HFFc6 (cell line): ENCODE measurements around the gene STIL. TPM values are rescaled to one million over a fixed set of nuclear protein-coding genes. Genes with fewer than 3 reads are reported as not detected.

ENCODE experiments used
- DNase-seq: peaks from one replicate; pipeline ENCODE4 v3.0.0-alpha.2; 2018
- H3K27ac Mint-ChIP-seq: 2 replicates; pipeline ENCODE4 v1.8.0; 2020; ENCODE audit warnings: mild to moderate bottlenecking, mixed read lengths
- H3K27me3 Mint-ChIP-seq: 2 replicates; pipeline ENCODE4 v1.8.0; 2021; ENCODE audit warnings: mild to moderate bottlenecking, moderate library complexity, mixed read lengths; ENCODE audit not compliant: insufficient read depth
- H3K36me3 Mint-ChIP-seq: 2 replicates; pipeline ENCODE4 v1.8.0; 2021; ENCODE audit warnings: low read depth, mixed read lengths
- H3K4me1 Mint-ChIP-seq: 2 replicates; pipeline ENCODE4 v1.8.0; 2020; ENCODE audit warnings: low read depth, mixed read lengths
- H3K4me3 Mint-ChIP-seq: 2 replicates; pipeline ENCODE4 v1.8.0; 2020; ENCODE audit warnings: mild to moderate bottlenecking, moderate library complexity, mixed read lengths
- H3K9me3 Mint-ChIP-seq: 2 replicates; pipeline ENCODE4 v1.8.0; 2020; ENCODE audit warnings: mild to moderate bottlenecking, mixed read lengths
- total RNA-seq, 6 experiments: library from RNA; stranded (reverse); fragmentation: NEBNext Ultra II Directional; extraction: Animal tissue kit (Norgen Biotek cat#: 25700); gene quantifications; 2 replicates in 1 of 6; 3 replicates in 5 of 6; pipeline ENCODE4 v1.2.3, GENCODE V29; 2021
- TF ChIP-seq, protein P1 (sequence below): fragments of 200-600 bp; sonication (generic); IDR thresholded peaks from 2 replicates; pipeline ENCODE4 v1.5.0; 2021; ENCODE audit warnings: antibody characterized with exemption, mild to moderate bottlenecking

Gene STIL
- total RNA-seq, 6 experiments from 2014 or later, result 7.9 to 16.0 (median 13.6) TPM

DNA sequence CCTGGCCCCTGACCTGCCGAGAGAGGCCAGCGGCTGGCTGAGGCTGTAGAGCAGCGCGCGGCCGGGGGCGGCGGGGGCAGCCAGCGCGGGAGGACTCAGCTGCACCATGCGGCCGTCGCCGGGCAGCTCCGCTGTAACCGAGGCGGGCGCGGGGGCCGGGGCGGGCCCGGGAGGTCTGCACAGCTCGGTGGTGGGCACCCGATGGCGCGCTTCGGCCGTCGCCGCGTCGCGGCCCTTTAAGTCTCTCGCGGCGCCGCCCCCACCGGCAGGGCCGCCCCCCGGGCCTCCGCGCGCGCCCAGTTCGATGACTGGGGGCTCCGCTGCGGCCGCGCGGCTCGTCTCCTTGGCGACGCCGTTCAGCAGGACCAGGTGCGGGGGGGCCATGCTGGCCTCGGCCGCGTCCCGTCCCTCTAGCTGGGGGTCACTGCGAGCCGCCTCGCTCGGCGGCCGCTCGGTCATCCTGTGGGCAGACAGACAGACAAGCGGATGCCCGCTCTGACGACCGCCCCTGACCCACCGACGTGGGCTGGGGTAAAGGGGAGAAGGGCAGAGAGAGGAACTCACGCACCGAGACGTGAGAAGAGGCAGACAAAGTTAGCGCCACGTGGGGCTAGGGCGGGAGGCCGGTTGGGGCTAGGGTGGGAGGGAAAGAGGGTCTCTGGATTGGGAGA lies 88.4 kb downstream of the STIL start:
- H3K9me3 Mint-ChIP-seq, result no peaks in the 10 kb centered on the region
- H3K27me3 Mint-ChIP-seq, result peaks cover 45% of the 10 kb centered on the region
- no peak overlapping the region for H3K4me3 Mint-ChIP-seq
- no peaks in the 10 kb centered on the region for H3K36me3 Mint-ChIP-seq
- H3K4me1 Mint-ChIP-seq, result no peaks in the 10 kb centered on the region
- DNase-seq, result no peak
- TF ChIP-seq, protein P1, sequence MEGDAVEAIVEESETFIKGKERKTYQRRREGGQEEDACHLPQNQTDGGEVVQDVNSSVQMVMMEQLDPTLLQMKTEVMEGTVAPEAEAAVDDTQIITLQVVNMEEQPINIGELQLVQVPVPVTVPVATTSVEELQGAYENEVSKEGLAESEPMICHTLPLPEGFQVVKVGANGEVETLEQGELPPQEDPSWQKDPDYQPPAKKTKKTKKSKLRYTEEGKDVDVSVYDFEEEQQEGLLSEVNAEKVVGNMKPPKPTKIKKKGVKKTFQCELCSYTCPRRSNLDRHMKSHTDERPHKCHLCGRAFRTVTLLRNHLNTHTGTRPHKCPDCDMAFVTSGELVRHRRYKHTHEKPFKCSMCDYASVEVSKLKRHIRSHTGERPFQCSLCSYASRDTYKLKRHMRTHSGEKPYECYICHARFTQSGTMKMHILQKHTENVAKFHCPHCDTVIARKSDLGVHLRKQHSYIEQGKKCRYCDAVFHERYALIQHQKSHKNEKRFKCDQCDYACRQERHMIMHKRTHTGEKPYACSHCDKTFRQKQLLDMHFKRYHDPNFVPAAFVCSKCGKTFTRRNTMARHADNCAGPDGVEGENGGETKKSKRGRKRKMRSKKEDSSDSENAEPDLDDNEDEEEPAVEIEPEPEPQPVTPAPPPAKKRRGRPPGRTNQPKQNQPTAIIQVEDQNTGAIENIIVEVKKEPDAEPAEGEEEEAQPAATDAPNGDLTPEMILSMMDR, result no peak
- no peak overlapping the region for H3K27ac Mint-ChIP-seq

DNA sequence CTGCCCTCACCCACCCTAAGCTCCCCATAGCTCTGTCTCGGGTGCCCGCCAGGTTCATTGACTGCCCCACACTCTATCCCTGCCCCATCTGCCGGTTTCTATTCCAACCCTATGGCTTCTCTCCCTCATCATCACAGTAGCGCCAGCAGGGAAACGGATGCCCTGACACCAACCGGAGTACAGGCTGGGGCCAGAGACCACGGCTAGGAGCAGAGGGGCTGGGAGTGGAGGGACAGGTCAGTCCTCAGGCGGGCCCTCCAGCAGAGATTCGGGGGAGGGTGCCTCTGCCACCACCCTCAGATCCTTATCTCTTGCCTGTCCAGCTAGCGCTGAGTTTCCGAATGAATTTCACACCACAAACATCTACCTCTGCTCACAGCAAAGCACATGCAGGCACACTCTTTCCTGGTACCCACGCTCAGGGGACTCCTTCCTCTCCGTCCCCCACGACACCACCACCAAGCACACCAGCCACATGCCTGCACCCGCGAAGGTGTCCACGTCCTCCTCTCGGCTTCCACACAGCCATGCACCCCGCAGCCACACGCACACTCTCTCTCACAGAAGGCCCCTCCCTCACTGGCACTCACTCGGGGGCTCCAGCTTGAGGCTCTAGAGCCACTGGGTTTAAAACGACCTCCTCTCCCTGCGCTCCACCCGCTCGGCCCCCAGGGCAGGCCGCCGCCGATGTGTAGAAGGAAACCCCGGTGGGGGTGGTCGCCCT lies 89.1 kb downstream of the STIL start:
- DNase-seq, result no peak
- TF ChIP-seq, protein P1, result no peak
- H3K27ac Mint-ChIP-seq, result no peak overlapping the region
- no peaks in the 10 kb centered on the region for H3K36me3 Mint-ChIP-seq
- H3K4me1 Mint-ChIP-seq, result no peaks in the 10 kb centered on the region
- no peak overlapping the region for H3K4me3 Mint-ChIP-seq
- no peaks in the 10 kb centered on the region for H3K9me3 Mint-ChIP-seq
- peaks cover 46% of the 10 kb centered on the region for H3K27me3 Mint-ChIP-seq

GRCh38 chr1:47223921-47224675 lies 89.8 kb downstream of the STIL start:
- no peaks in the 10 kb centered on the region for H3K36me3 Mint-ChIP-seq
- TF ChIP-seq, protein P1, result no peak
- no peaks in the 10 kb centered on the region for H3K4me1 Mint-ChIP-seq
- H3K4me3 Mint-ChIP-seq, result no peak overlapping the region
- no peaks in the 10 kb centered on the region for H3K9me3 Mint-ChIP-seq
- no peak for DNase-seq
- H3K27ac Mint-ChIP-seq, result no peak overlapping the region
- peaks cover 38% of the 10 kb centered on the region for H3K27me3 Mint-ChIP-seq

- H3K9me3 Mint-ChIP-seq, result no peaks in the 10 kb centered on the region
- H3K4me1 Mint-ChIP-seq, result no peaks in the 10 kb centered on the region
- DNase-seq, result no peak
- TF ChIP-seq, protein P1, result no peak
- H3K4me3 Mint-ChIP-seq, result no peak overlapping the region
- peaks cover 31% of the 10 kb centered on the region for H3K27me3 Mint-ChIP-seq
- H3K36me3 Mint-ChIP-seq, result no peaks in the 10 kb centered on the region
- H3K27ac Mint-ChIP-seq, result no peak overlapping the region
Measured at GRCh38 chr1:47223174-47223920, 90.6 kb downstream of the STIL start.

GRCh38 chr1:47222476-47222875 lies 91.5 kb downstream of the STIL start:
- H3K27me3 Mint-ChIP-seq, result peaks cover 25% of the 10 kb centered on the region
- H3K27ac Mint-ChIP-seq, result no peak overlapping the region
- no peaks in the 10 kb centered on the region for H3K4me1 Mint-ChIP-seq
- no peak for DNase-seq
- H3K36me3 Mint-ChIP-seq, result no peaks in the 10 kb centered on the region
- no peak overlapping the region for H3K4me3 Mint-ChIP-seq
- H3K9me3 Mint-ChIP-seq, result no peaks in the 10 kb centered on the region
- TF ChIP-seq, protein P1, result no peak
